NCI-H748 treated with DMSO at 0.1 percent for 48 hours (cell line): Measurements from ENCODE around the gene PPP2R5B.
"Not testable (repeated sequence)": the region's sequence is repeated elsewhere in the genome, so short reads cannot be mapped to it uniquely, and the experiment has no call there.

Experiments
- DNase-seq: peaks from one replicate; lab custom pipeline; 2025; lab: John Stamatoyannopoulos, UW

Gene PPP2R5B

DNA sequence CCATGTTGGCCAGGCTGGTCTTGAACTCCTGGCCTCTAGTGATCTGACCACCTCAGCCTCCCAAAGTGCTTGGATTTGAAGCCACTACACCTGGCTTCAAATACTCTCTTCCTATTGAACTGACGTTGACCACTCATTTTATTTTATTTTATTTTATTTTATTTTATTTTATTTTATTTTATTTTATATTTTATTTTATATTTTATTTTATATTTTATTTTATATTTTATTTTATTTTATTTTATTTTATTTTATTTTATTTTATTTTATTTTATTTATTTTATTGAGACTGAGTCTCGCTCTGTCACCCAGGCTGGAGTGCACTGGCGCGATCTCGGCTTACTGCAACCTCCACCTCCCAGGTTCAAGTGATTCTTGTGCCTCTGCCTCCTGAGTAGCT lies 58.9 kb downstream of the PPP2R5B start:
- not testable (repeated sequence) for DNase-seq
